Body of pancreas (tissue), 4 donors: ENCODE measurements around the gene FAM240B.

ENCODE experiments used
- CTCF ChIP-seq, 7 experiments: fragments of 450-650 bp in 4 of 7; fragments of 200-600 bp in 3 of 7; sonication (generic) in 3 of 7; IDR thresholded peaks; one replicate each; pipeline ENCODE4 v1.5.1; 2016 to 2019; ENCODE audit warnings: antibody characterized with exemption in 7 of 7
- POLR2A ChIP-seq, 3 donors: fragments of 450-650 bp; IDR thresholded peaks; one replicate each; pipeline ENCODE4 v1.6.1; 2016; ENCODE audit warnings: antibody characterized with exemption in 3 of 3, mild to moderate bottlenecking in 2 of 3

DNA sequence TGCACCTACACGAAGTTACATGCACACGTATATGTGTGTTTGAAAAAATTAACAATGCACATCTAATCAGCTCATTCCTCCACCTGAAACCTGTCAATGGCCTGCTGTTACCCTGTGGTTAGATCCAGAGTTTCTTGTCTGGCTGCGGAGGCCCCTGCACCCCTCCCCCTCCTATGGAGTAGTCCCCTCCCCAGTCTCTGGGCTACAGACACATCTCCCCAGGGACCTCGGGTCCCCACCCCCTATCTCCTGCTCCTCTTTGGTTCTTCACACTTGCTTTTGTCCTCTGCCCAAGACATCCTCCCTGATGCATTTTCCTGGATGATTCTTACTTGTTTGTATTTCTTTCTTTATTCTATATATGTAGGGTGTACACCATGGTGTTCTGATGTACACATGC lies 27.2 kb downstream of the FAM240B start:
- no peak for TF ChIP-seq CTCF (IDR thresholded peaks at IDR 0.05)
- no peak for TF ChIP-seq POLR2A (IDR thresholded peaks at IDR 0.05)
